SK-N-SH treated with all-trans-retinoic acid at 6 μM for 48 hours (cell line): ENCODE measurements around the gene OR8A1.

Source experiments
- ATAC-seq: fragments of 200-7000 bp; cut with Tn5 transposase; 3 replicates; pipeline ENCODE4 v1.9.1; 2020; ENCODE audit warnings: mild to moderate bottlenecking, moderate library complexity
- ARNTL ChIP-seq: fragments of 450-650 bp; formaldehyde crosslinking; IDR thresholded peaks from 2 replicates; pipeline ENCODE4 v1.5.0; 2020; ENCODE audit warnings: low read depth, mild to moderate bottlenecking, moderate library complexity, borderline replicate concordance
- BACH2 ChIP-seq: fragments of 250-450 bp; sonication (Bioruptor Pico); IDR thresholded peaks from 2 replicates; pipeline ENCODE4 v1.9.0; 2021; ENCODE audit warnings: mild to moderate bottlenecking, borderline replicate concordance
- CSDC2 ChIP-seq: fragments of 250-450 bp; sonication (Bioruptor Pico); IDR thresholded peaks from 2 replicates; pipeline ENCODE4 v1.5.0; 2020; ENCODE audit warnings: mild to moderate bottlenecking, moderate library complexity
- CSRNP3 ChIP-seq: fragments of 250-450 bp; sonication (Bioruptor Pico); IDR thresholded peaks from 2 replicates; pipeline ENCODE4 v1.5.1; 2021; ENCODE audit warnings: mild to moderate bottlenecking, moderate library complexity
- ESRRG ChIP-seq: fragments of 250-450 bp; sonication (Bioruptor Pico); IDR thresholded peaks from 2 replicates; pipeline ENCODE4 v1.6.1; 2021; ENCODE audit warnings: mild to moderate bottlenecking
- GLIS3 ChIP-seq: fragments of 250-450 bp; sonication (Bioruptor Pico); IDR thresholded peaks from 2 replicates; pipeline ENCODE4 v1.5.0; 2020; ENCODE audit warnings: mild to moderate bottlenecking, moderate library complexity
- ISL1 ChIP-seq: fragments of 250-450 bp; sonication (Bioruptor Pico); IDR thresholded peaks from 2 replicates; pipeline ENCODE4 v2.1.2; 2022; ENCODE audit warnings: mild to moderate bottlenecking, moderate library complexity
- OSR1 ChIP-seq: fragments of 250-450 bp; sonication (Bioruptor Pico); IDR thresholded peaks from 2 replicates; pipeline ENCODE4 v1.8.0; 2022; ENCODE audit warnings: moderate library complexity, mild to moderate bottlenecking, inconsistent platforms
- PATZ1 ChIP-seq: fragments of 250-450 bp; sonication (Bioruptor Pico); IDR thresholded peaks from 2 replicates; pipeline ENCODE4 v1.8.0; 2020; ENCODE audit warnings: mild to moderate bottlenecking, moderate library complexity, borderline replicate concordance
- POU6F1 ChIP-seq: fragments of 250-450 bp; sonication (Bioruptor Pico); IDR thresholded peaks from 2 replicates; pipeline ENCODE4 v1.8.0; 2021; ENCODE audit warnings: low read depth, mild to moderate bottlenecking, moderate library complexity, borderline replicate concordance
- PPARA ChIP-seq: fragments of 250-450 bp; sonication (Bioruptor Pico); IDR thresholded peaks from 2 replicates; pipeline ENCODE4 v1.5.0; 2020; ENCODE audit warnings: mild to moderate bottlenecking, borderline replicate concordance
- RARB ChIP-seq: fragments of 250-450 bp; sonication (Bioruptor Pico); IDR thresholded peaks from 2 replicates; pipeline ENCODE4 v1.8.0; 2021; ENCODE audit warnings: mild to moderate bottlenecking, moderate library complexity
- TOX ChIP-seq: fragments of 250-450 bp; sonication (Bioruptor Pico); IDR thresholded peaks from 2 replicates; pipeline ENCODE4 v1.8.0; 2021; ENCODE audit warnings: mild to moderate bottlenecking, moderate library complexity, borderline replicate concordance
- TSHZ2 ChIP-seq: fragments of 250-450 bp; sonication (Bioruptor Pico); IDR thresholded peaks from 2 replicates; pipeline ENCODE4 v1.5.0; 2020; ENCODE audit warnings: mild to moderate bottlenecking, moderate library complexity
- ZC3H10 ChIP-seq: fragments of 250-450 bp; sonication (Bioruptor Pico); IDR thresholded peaks from 2 replicates; pipeline ENCODE4 v1.5.1; 2021; ENCODE audit warnings: mild to moderate bottlenecking, moderate library complexity
- ZFP3 ChIP-seq: fragments of 250-450 bp; sonication (Bioruptor Pico); IDR thresholded peaks from 2 replicates; pipeline ENCODE4 v1.5.0; 2020; ENCODE audit warnings: mild to moderate bottlenecking, moderate library complexity
- ZFP30 ChIP-seq: fragments of 450-650 bp; formaldehyde crosslinking; IDR thresholded peaks from 2 replicates; pipeline ENCODE4 v1.5.0; 2022; ENCODE audit warnings: mild to moderate bottlenecking, moderate library complexity
- ZNF565 ChIP-seq: fragments of 450-650 bp; formaldehyde crosslinking; conservative IDR thresholded peaks from 2 replicates; pipeline ENCODE4 v1.5.0; 2020; ENCODE audit warnings: low read depth, mild to moderate bottlenecking, moderate library complexity
- ZNF70 ChIP-seq: fragments of 450-650 bp; formaldehyde crosslinking; IDR thresholded peaks from 2 replicates; pipeline ENCODE4 v1.5.0; 2020; ENCODE audit warnings: mild to moderate bottlenecking, moderate library complexity

Gene OR8A1

GRCh38 chr11:124612567-124613246 lies 42.9 kb downstream of the OR8A1 start:
- peak; percentile 32 for ATAC-seq

GRCh38 chr11:124618863-124619262 lies 49.1 kb downstream of the OR8A1 start:
- ATAC-seq = no peak
- no peak for TF ChIP-seq ZC3H10
- TF ChIP-seq POU6F1 (CRISPR knock-in tag) = no peak
- no peak for TF ChIP-seq GLIS3 (CRISPR knock-in tag)
- TF ChIP-seq ARNTL = no peak
- no peak for TF ChIP-seq ISL1 (CRISPR knock-in tag)
- no peak for TF ChIP-seq ZNF565
- no peak for TF ChIP-seq PATZ1 (CRISPR knock-in tag)

More at GRCh38 chr11:124612567-124613246, 42.9 kb downstream of the OR8A1 start:
- no peak for TF ChIP-seq RARB
- TF ChIP-seq ESRRG (CRISPR knock-in tag) = no peak
- no peak for TF ChIP-seq ARNTL
- no peak for TF ChIP-seq ZNF565
- TF ChIP-seq CSRNP3 = no peak
- TF ChIP-seq GLIS3 (CRISPR knock-in tag) = no peak
- TF ChIP-seq ZNF70 (CRISPR knock-in tag) = no peak
- TF ChIP-seq TOX (CRISPR knock-in tag) = no peak
- TF ChIP-seq ZFP3 (CRISPR knock-in tag) = no peak
- no peak for TF ChIP-seq BACH2
- TF ChIP-seq ZFP30 = no peak
- TF ChIP-seq TSHZ2 (CRISPR knock-in tag) = no peak
- no peak for TF ChIP-seq POU6F1 (CRISPR knock-in tag)
- TF ChIP-seq PATZ1 (CRISPR knock-in tag) = no peak
- no peak for TF ChIP-seq CSDC2 (CRISPR knock-in tag)
- no peak for TF ChIP-seq OSR1
- TF ChIP-seq PPARA (CRISPR knock-in tag) = no peak
